ENCODE measurements around the gene CMC2.

CMC2 gene

DNA sequence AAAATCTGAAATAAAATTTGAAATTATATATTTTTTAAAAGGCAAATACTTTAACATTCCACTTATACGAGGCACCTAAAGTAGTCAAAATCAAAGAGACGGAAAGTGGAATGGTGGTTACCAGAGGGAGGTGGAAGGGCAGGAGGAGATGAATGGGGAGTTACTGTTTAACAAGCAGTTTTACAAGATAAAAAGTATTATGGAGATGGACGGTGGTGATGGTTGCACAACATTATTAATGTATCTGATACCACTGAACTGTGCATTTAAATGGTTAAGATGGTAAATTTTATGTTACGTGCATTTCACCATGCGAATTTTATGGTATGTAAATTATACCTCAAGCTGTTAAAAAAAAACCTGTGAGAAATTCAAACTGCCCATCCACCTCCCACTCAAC lies 5.4 kb downstream of the CMC2 start:
- DNase-seq = no peak

DNA sequence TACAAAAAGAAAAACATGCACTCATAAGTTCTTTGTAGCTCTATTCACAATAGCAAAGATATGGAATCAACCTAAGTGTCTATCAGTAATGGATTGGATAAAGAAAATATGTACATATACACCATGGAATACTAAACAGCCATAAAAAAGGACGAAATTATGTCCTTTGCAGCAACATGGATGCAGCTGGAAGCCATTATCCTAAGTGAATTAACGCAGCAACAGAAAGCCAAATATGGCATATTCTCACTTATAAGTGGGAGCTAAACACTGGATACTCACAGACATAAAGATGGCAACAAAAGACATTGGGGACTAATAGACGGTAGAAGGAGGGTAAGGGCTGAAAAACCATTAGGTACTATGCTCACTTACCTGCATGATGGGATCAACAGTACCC lies 5.8 kb downstream of the CMC2 start:
- DNase-seq = no peak

DNA sequence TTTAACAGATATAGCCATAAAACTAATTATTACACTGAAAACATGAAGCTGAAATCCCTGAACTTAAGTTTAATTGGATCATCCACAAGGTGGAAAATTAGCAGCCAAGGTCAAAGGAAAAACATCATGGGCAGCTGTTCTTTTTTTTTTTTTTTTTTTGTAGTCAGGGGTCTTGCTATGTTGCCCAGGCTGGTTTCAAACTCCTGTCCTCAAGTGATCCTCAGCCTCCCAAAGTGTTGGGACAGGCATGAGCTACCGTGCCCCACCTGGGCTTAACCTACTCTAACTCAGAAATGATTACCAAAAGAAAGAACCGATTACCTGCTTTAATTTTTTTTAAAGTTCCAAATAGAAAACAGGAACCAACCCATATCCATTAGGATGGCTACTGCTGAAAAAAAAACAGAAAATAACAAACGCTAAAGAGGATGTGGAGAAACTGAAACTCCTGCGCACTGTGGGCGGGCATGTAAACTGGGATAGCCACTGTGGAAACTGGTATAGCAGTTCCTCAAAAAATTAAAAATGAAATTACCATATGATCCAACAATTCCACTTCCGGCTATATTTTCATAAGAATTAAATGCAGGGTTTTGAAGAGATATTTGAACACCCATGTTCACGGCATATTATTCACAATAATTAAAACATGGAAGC lies 8.6 kb downstream of the CMC2 start:
- DNase-seq = no peak

DNA sequence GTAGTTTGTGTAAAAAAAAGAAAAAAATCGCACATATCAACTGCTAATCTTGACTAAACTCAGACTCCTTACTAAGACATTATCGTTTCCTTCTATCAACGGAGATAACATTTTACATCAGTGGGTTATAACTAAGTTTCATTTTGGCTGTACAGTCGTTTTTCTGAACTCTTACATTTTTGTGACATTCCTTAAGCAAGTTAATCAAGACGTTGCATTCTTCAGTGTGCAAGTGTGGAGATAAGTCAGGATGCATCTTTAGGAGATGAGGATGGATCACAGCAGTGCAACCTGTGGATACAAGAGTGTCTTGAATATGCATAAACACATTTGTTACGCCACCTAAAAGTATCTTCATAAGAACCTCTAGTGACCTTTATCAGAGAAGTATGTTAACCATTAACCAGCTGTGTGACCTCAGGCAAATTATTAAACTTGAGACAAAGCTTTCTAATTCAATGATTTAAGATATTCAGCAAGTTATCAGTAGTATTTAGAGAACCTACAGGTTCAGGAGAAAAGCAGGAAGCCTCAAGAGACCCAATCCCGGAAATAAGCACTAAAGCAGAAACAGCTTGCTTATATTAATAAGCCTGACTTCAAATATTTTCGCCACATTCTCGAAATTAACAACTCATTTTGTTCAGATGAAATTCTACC lies 9.4 kb downstream of the CMC2 start:
- no peak for DNase-seq

DNA sequence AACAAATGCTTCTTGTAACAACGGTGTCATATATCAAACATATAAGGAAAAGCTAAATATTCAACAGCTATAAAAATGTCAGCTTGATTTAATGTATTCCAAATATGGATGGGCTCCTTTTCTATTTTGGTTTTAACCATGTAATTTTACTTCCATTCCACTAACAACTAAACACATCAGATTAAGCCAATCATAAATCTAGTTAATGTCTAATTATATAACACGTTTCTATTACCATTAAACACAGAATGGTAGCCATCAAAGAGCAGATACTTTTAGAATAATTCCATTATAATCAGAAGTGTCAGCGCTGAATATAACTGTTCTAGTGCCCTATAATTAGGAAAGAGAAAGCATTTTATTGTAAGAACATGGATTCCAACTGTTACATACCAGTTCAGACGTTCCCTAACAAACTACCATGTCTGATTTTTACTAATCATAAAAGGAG lies 10.0 kb downstream of the CMC2 start:
- DNase-seq = no peak

DNA sequence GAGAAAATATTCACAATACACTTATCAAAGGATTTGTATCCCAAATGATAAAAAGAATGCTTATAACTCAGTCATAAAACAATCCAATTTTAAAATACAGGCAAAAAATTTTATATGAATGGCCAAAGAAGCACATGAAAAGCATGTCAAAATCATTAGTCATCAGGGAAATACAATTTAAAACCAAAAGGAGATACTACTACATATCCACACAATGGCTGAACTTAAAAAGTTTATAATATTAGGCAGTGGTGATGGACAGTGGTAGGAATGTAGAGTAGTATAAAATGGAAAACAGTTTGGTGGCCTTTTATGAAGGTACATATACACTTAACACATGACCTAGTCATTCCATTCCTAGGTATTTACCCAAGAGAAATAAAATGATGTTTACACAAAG lies 12.2 kb downstream of the CMC2 start:
- DNase-seq = no peak

DNA sequence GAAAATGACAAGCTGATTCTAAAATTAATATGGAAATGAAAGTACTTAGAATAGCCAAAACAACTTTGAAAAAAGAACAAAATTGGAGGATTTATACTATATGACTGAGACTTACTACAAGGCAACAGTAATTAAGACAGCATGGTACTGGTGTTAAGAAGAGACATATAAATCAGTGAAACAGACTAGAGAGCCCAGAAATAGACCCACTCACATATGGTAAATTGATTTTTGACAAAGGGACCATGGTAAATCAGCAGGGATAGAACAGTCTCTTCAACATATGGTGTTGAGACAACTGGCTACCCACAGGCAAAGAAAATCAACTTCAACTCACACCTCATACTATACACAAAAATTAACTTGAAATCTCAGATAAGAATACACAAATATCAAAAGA lies 12.9 kb downstream of the CMC2 start:
- DNase-seq = no peak

DNA sequence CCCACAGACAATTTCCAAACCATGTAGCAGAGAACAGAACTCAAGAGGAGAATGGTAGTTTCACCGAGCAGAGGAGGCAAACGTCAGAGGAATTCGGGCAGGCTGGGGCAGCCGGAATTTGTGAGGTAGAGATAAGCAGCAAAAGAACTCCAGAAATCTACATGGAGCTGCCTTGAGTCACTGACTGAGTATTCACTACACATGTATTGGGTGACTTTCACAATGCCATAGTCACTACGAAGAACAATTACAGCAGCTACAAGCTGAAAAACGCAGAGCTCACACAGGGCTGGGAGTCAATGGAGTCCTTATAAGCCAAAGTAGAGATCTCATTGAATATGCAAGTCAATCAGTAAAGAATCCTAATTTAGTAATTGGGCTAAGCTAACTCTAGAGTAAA lies 13.4 kb downstream of the CMC2 start:
- no peak for DNase-seq

DNA sequence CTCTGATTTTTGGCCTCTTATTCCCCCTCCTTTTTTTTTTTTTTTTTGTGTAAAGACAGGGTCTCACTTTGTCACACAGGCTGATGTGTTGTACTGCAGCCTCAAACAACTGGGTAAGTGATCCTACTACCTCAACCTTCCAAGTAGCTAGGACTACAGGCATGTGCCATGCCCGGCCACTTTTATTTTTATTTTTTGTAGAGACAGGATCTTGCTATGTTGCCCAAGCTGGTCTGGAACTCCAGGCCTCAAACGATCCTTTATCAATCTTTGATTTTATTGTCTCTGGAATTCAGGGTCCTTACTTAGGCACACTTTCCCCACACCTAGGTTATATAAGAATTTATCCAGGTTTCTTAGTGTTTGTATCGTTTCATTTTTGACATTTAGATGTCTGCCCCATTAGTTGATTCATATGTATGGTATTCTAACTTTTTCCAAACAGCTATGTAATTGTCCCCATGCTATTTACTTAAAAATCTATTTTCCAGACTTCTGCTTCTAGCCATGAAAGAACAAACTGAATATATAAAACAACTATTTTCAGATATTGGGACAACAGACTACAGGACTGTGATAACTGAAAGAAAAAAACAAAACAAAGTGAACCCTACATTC lies 13.9 kb downstream of the CMC2 start:
- no peak for DNase-seq

DNA sequence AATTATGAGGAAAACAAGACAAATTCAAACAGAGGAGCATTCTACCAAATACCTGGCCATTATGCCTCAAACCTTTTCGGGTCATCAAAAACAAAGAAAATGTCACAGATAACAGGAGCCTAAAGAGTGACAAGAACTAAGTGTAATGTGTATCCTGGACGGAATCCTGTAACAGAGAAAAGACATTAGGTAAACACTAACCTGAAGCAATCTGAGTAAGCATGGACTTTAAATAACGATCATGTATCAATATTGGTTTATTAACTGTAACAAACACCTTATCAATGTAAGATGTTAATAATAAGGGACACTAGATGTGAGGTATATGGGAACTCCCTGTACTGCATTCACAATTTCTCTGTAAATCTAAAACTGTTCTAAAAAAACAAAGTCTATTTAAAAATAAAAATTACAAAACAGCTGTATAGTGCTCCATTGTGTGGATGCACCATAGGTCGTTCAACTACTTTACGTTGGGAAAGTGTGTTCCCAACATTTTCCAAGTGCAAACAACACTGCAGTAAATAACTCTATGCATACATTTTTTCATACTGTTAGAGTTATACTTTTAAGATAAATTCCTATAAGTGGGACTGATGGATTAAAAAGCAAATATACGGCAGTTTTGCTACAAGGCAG lies 14.8 kb downstream of the CMC2 start:
- DNase-seq = no peak

DNA sequence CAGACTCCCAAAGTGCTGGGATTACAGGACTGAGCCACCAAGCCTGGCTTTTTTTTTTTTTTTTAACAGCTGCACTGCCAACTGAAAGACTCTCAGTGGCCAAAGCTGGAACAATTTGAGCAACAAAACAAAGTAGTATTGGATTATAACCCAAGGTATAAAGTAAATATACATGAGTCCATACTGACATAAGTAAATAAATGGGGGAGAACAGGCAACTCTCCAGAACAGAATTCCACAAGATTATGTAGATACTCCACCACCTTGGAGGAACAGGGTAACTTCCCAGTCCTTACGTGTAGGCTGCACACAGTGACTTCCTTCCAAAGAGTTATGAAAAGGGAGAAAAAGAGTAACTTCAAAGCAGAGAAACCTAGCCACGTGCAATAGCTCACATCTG lies 15.7 kb downstream of the CMC2 start:
- DNase-seq = no peak

DNA sequence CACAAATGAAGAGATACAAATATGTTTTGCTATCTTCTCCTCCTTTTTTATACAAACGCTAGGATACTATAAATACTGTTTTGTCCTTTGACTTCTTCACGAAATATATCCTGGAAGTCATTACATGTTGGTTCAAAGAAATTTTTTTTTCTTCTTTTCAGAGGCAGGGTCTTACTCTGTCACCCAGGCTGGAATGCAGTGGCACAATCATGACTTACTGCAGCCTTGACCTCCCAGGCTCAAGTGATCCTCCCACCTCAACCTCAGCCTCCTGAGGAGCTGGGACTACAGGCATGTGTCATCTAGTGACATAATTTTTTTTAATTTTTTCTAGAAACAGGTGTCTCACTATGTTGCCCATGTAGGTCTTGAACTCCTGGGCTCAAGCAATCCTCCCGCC lies 16.1 kb downstream of the CMC2 start:
- DNase-seq = no peak

DNA sequence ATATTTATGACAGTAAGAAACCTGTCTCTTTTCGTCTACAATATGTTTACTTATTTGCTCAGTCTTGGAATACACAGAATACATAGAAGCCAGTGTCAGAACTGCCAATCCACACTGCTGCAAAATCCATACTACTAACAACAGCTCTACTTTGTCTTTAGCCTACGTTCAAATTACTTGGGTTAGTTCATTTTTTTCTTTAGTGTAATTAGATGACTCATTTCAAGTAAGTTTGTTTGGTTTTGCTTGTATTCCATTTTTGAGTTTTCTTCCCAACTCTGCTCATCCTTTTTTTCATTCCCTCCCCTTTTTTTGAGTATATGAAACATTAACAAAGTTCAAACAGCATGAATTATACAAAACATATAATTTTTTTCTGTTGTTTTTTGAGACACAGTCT lies 16.9 kb downstream of the CMC2 start:
- DNase-seq = no peak

DNA sequence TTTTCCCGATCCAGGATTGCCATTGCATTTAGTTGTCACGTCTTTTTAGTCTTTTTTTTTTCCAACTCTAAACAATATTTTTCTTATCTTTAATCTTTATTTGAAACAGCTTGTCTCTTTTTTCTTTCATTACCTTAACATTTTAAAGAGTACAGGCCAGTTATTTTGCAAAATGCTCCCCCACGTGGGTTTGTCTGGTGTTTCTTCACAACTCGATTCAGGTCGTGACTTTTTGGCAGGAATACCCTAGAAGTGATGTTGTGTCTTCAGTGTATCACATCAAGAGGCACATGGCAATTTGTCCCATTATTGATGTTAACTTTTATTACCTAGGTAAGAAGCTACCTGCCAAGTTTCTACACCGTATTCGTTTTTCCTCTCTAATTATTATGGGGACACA lies 17.9 kb downstream of the CMC2 start:
- no peak for DNase-seq

DNA sequence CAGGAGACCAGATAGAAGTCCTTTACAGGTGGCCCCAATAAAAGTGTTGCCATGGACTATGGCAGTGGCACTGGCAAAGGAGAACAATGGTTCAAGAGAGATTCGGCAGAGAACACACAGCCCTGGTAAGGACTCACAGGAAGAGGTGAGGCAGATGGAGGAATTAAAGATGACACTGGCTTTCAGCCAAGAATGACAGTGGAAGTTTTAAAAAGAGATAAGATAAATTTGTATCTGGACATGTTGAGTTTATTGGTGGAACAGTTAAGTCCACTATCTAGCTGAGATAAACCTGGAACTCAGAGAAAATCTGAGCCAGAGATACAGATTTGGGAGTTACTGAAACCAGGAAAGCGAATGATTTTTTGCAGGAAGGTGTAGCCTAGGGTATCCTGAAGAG lies 20.1 kb downstream of the CMC2 start:
- peak; percentile 61 for DNase-seq

DNA sequence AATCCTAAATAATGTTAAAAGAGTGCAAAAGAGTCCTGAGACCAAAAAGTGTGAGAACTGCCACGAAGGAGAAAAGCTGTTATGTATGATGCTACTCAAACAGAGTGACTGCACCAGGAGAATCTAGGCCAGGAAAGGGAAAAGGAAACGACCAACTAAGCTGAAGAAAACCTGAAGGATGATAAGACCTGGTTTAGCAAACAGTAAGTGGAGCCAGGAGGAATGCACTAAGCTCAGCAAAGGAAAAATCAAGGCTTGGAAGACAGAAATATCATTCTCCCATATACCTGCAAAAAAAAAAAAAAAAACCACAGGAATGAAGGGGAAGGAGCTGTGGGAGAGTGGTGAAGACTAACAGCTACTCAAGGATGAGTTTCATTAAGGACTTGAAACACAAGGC lies 21.1 kb downstream of the CMC2 start:
- DNase-seq = no peak

DNA sequence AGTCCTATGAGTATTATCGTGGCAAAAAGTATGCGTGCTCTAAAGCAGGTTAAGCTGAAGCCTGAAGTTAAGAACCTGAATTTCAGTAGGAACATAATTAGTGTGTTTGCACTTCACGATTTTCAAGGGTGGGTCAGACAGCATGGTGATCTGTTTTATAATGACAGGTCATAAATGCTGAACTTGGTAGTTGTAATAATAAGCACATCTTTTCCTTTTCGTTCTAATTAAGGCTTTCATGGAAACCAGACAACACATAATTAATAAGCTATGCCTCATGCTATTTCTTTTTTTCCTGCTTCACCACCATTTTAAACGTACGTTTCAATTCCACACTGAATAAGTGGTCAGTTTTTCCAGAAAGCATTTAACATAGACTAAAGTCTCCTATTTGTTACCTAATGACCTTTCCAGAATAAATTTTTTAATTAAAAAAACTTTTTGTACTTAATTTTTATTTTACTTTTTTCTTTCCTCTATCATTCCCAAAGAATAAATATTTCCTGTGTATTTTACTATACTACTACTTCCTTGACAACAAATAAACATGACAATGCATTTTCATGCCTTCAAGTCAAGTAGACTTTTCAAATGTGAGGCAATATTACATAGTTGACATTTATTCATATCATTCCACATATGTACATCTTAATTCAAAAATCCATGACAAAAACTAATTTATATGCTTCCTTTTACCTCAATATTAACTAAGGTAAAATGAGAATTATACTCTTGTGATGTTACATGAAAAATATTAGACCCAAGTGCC lies 22.4 kb downstream of the CMC2 start:
- DNase-seq = no peak

DNA sequence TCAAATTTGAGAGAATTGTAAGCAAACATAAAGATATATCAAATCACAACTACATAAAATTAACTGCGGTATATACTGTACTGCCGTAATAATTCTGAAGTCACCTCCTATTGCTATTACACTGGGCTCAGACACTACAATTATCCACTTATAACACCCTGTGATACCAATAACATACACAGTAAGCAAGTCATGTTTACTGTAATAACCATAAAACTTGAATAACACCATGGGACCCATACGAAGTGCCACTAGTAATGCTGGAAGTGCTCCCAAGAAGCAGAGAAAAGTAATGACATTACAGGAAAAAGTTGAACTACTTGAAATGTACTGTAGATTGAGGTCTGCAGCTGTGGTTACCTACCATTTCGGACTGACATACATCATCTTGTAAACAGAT lies 24.0 kb downstream of the CMC2 start:
- DNase-seq = no peak

DNA sequence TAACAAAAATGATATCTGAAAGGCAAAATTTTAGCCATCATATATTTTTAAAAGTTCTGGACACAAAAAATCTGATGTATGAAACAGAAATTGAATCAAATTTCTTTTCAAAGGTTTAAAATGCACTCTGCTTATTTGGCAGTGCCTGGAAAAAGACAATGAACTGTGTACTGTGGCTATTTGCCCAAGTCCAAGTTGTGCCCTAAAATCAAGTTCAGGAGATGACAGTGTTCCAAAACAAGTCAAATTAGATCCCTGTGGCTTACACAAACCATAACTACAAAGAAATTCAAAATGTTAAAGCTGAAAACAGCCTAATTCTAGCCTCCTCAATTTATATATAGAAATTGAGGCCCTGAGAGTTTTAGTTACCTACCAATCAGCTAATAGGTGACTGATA lies 25.6 kb downstream of the CMC2 start:
- no peak for DNase-seq

DNA sequence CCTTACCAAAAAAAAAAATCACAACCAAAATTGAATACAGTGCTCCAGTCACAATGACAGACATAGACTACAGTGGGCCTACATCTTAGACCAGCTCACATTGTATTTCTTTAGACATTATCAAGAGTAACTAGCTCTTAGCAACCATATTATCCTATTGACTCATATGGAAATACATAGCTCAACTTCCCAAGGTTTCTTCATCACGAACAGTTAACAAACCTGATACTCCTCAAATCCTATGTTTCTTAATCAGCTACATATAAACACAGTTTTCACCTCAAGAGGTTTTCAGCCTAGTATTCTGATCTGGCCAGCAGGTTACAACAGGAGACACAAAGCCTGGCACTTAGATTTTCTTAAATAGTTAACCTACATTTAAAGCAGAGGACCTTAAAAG lies 29.7 kb downstream of the CMC2 start:
- DNase-seq = no peak

DNA sequence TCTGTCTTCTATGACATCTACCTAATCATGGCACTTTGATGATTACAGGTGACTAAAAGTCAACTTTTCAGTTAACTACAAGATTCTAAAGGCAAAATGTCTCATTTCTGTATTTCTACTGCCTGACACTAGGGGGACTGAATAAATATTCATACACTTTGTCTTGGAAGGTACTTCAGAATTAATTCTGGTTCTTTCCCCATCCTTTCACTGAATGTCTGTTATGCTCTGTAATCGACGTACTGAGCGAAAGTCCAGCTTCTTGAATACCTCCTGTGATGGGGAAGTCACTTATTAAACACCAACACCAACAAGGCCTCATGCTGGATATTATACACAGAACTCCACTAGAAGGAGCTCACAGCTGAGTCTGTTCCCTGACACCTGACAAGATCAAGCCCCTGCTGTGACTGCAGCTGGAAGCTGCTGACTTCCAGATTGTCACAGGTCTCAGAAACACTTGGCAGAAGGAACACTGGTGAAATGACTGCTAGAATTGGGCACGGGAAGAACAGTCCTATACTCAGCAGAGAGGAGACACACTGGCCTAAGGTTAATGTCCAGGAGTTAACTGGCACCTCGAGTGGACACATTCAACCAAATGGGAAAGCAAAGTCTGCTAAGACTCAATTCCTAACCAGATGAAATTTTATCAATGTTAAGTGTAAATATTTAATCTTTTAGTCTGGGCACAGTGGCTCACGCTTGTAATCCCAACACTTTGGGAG lies 31.9 kb downstream of the CMC2 start:
- peak; percentile 13 for DNase-seq

DNA sequence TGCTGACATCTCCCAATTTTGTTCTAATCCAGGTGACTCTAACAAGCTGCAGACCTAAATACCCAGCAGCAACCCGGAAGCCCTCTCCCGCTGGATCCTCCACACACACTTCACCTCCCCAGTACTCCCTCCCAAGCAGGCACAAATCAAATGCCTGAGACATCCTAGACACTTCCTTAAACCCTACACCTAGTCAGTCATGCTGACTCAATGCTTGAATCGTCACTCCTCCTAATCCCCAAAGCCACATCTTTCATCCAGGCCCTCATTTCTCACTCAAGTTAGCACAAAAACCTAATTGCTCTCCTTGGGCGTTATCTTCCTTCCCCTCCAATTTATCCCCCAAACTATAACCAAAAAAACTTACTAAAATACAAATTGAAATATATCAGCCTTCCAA lies 32.7 kb downstream of the CMC2 start:
- no peak for DNase-seq

DNA sequence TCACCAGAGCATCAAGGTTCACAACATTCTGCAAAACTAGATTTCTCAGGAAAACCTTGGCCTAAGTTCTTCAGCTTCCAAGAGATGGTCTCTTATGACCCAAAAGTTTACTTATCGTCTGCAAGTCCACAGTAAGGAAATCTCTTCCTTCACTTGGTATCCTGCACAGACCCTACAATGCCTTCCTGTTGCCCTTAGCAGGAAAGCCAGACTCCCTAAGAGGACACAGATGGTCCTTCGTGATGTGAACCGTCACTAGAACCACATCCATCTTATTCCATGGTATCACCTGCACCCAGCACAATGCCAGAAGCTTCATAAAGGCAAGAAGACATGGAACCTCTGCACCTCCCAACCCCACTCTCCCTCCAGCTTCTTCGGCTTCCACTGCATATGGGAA lies 34.1 kb downstream of the CMC2 start:
- DNase-seq = no peak

Measured in NCI-H82 (cell line).